ENCODE data around the gene ZFYVE21.

ZFYVE21 gene

DNA sequence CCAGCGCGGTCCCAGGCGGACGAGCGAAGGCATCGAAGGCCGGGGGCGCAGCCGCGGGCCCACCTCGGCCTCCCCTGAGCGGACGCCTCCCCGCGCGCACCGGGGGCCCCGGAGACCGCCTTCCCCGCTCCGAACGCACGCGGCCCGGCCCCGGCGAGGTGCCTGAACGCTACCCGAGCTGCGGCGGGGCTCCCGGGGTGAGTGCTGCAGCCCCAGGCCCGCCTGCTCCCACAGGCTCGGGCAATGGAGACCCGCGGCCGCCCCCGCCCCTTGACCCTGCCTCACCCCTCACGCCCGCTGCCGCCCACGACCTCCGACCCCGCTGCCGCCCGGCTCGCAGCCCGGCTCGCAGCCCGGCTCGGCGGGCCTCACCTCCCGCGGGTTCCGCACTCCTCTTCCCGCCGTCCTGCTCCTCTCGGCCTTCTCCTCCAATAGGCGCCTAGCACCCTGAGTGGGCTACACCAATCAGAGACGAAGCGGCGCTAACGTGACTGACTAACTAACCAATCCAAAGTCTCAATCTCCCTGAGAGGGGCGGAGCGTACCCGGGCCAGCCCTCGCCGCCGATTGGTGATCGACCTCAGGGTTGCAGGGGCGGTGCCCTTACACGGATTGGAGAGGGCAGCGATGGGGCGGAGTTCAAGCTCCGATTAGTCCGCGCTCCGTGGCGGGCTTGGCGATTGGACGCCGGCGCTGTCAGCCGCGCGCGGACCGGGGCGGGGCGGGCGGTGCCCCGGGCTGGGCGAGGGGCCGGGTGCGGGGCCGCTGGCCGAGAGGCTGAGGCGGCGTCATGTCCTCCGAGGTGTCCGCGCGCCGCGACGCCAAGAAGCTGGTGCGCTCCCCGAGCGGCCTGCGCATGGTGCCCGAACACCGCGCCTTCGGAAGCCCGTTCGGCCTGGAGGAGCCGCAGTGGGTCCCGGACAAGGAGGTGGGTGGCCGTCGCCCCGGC is at the start of gene ZFYVE21, which contains the start of gene XRCC3:
Gene ZFYVE21, plus strand, starts transcription at position 759 of the 949 bp plus-strand sequence. Its CDS starts 32 bp downstream, at position 791.
Gene XRCC3, minus strand, starts transcription at position 400 of the 949 bp plus-strand sequence. CDS start 4,364 bp downstream, outside the sequence.
- peak; percentile 98 to 99 for DNase-seq (ENCODE audit: extremely low read depth in 1 of 2, low read depth in 1 of 2)

DNA sequence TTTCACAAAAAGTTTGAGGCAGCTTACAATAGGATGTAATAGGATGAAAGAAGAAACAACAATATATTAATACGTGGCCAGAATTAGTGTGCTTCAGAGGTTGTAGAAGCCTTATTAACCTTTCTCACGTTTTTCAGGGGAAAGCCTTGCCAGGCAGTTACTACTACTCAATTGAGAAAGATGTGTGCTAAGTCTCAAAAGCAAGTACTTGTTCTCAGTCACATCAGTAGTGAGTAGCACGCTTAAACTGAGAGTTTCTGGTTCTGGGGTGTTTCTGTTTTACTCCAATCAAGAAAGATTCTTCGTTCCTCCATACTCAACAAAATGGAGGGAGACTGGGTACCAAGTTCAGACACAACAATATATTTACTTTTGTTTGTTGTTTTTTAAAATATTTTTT is 47.9 kb upstream of the ZFYVE21 start:
- no peak for DNase-seq (ENCODE audit: extremely low read depth in 1 of 2, low read depth in 1 of 2)

DNA sequence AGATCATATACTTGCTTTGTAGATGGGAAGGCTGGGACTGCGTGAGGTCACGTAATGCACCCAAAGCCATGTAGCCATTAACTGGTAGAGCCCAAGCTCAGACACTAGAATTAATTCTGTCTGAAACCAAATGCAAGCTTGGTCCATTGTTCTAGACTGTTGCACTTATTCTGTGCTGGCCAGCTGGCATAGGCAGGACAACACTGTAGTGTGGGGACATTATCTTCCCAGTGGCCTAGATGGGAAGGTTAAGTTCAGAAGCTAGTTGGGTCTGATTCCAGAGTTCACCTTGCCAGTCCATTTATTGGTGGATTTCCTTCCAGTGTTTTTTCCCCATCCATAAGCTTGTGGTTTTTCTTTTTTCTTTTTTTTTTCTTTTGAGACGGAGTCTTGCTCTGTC is 47.5 kb upstream of the ZFYVE21 start:
- DNase-seq (ENCODE audit: extremely low read depth in 1 of 2, low read depth in 1 of 2), result no peak

DNA sequence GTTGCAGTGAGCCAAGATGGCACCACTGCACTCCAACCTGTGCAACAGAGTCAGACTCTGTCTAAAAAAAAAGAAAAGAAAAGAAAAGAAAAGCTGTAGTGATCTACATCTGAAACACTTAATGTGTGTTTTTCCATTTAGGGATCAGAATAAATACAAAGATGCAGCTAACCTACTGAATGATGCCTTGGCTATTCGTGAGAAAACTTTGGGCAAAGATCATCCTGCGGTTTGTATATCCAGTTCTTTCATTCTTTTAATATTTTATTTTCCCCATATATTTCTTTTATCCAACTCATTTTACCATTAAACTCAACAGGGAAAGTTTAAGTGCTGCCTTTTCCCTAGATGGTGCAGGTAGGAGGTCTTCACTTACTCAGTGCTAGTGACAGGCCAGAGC is 46.2 kb upstream of the ZFYVE21 start:
- no peak for DNase-seq (ENCODE audit: extremely low read depth in 1 of 2, low read depth in 1 of 2)

DNA sequence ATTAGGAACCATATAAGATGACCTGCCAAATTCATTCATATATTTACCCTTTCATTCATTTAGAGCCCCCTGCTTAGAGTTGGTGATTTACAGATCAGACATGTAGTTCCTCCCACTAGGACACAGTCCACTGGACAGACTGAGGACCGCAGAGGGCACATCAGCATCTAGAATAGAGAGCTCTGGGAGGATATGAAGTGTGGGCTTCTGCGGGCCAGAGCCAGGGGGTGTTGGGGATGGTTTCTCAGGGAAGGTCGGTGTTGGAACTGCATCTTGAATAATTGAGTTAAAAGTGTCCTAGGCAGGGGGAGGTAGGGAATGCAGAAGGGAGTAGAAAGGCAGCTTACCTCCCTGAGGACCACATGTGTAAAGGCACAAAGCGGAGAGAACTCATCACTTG is 43.7 kb upstream of the ZFYVE21 start:
- DNase-seq (ENCODE audit: extremely low read depth in 1 of 2, low read depth in 1 of 2), result no peak

DNA sequence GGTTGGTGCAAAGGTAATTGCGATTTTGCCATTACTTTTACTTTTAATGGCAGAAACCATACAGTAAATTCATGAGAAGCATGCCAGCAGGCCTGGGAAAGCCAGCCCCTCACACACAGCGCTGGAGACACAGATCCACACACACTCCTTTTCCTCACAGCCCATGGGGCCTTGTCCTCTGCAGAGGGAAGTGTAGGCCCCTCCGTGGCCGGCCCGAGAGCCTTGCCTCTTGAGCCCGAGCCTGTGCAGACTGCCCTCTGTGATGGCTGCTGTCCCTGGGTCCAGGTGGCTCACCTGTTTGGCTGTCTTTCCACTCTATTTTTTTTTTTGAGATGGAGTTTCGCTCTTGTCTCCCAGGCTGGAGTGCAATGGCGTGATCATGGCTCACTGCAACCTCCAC is 39.7 kb upstream of the ZFYVE21 start:
- no peak for DNase-seq (ENCODE audit: extremely low read depth in 1 of 2, low read depth in 1 of 2)

DNA sequence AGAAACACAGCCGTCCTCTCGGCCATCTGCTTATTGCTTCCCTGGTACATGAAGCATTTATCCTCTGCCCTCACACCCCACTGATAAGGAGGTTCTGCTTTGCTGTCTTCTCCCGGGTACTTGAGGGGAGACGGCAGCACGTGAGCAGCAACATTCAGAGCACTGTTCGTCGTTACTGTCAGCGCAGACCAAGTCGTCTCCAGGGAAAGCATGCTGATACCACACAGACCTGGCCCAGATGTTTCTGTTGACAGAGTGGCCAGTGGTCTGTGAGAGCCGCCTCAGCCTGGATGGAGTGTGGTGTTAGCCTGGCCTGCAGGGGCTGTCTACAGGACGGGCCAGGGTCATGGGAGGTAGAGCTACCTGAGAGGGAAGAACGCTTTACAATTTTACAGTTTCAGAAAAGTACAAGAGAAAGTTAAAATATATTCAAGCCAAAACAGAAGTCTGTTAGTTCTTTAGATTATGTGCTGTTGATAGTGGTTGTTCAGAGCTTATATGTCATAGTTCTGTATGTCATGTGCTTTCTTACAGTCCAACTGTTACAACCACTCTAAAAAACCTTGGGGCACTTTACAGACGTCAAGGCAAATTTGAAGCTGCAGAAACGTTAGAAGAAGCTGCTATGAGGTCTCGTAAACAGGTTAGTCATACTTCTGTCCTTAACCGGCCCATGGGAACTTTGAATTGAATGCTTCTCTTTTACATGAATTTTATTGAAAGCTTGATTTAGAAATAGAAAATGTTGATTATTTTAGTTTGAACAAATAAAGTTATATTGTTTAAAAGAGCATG is 38.5 kb upstream of the ZFYVE21 start:
- DNase-seq (ENCODE audit: extremely low read depth in 1 of 2, low read depth in 1 of 2), result no peak

DNA sequence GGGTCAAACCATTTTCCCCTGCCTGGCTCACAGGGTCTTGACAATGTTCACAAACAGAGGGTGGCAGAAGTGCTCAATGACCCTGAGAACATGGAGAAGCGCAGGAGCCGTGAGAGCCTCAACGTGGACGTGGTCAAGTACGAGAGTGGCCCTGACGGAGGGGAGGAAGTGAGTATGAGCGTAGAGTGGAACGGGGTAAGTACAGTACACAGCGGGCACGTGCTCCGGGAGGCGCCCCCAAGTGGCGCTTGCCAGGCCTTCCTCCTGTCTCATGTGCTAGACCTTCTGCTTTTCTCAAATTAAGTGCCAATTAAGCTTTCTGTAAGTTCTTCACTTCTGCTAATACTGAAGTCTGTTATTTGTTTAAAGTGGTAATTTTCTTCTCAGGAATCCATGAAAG is 36.3 kb upstream of the ZFYVE21 start:
- no peak for DNase-seq (ENCODE audit: extremely low read depth in 1 of 2, low read depth in 1 of 2)

DNA sequence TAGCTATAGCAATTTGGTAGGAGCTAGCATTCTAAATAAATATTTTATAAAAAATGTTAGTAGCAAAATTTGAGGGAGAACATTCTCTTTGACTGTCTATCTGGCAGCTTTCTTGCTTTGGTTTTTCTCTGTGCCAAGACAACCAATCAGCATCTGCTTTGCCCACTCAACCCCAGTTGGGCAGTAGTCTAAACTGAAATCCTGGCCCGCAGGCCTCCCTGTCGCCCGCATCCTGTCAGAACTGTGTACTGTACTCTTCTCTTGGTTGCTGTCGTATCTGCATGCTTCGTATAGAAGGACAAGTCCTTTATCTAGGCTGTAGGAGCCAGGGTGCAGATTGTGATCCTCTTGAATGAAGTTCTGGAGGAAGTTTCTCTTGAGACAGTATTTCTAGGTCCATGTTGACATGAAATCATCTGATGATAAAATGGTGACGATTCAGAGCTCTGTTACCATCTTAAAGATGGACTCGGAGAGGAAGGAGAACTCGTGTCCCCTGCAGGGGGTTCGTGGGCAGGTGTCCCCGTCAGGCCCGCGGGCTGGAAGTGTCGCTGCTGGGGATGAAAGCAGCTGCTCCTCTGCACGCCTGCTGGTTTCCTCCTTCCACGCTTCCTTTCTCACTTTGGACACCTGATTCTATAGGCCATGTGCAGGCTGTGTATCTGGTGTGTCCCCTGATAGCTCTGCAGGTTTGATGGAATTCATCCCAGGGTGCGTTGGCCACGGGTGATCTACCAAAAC is 34.9 kb upstream of the ZFYVE21 start:
- no peak for DNase-seq (ENCODE audit: extremely low read depth in 1 of 2, low read depth in 1 of 2)

DNA sequence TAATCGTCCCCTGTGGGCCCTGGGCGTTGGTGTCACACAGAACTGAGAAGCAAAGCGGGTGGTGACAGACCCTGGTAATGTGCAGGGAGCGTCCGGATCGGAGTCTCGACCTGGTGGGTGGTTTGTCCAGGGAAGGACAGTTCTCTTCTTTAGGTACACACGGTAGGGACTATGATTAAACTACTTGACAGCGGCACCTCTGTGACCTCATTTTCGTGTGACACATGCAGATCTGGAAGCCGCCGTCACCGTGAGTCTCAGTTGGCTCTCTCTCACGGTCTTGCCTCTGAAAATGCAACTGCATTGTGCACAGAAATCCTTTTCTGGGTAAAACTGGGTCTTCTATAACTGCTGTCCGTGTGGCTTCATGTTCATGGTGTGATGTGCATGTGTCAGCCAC is 32.5 kb upstream of the ZFYVE21 start:
- DNase-seq (ENCODE audit: extremely low read depth in 1 of 2, low read depth in 1 of 2), result no peak

DNA sequence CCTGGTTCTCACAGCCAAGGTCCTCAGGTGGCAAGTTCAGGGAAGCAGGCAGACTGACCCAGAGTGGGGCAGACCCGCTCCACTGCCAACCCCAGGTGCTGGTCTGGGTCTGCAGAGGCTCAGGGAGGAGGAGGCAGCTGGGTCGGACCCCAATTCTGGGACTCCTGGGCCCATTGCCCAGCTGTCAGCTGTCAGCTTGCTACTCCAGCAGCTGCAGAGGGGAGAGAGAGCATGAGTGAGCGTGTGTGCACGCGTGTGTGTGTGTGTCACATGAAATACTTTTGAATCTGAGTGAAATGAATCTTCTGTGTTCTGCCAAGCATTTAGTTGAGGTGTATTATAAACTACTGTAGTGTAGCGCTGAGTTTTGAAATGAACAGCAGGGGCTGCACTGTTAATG is 31.1 kb upstream of the ZFYVE21 start:
- no peak for DNase-seq (ENCODE audit: extremely low read depth in 1 of 2, low read depth in 1 of 2)

DNA sequence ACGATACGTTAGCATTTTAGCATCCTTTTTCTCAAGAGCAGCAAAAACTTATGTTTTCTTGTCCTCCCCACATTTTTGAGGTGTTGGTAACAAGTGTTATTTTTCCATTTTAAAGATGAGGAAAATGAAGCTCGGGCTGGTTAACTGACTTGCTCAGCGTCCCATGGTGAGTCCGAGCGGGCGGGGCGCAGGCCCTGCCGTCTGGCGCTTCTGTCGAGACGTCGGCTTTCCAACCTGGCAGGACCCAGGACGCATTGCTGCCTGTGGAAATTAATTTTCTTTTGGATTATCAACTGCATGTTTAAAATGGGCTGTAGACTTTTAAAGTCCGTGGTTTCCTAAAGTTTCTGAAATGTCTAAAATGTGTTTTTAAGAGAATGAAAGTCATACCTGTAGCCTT is 30.7 kb upstream of the ZFYVE21 start:
- no peak for DNase-seq (ENCODE audit: extremely low read depth in 1 of 2, low read depth in 1 of 2)

DNA sequence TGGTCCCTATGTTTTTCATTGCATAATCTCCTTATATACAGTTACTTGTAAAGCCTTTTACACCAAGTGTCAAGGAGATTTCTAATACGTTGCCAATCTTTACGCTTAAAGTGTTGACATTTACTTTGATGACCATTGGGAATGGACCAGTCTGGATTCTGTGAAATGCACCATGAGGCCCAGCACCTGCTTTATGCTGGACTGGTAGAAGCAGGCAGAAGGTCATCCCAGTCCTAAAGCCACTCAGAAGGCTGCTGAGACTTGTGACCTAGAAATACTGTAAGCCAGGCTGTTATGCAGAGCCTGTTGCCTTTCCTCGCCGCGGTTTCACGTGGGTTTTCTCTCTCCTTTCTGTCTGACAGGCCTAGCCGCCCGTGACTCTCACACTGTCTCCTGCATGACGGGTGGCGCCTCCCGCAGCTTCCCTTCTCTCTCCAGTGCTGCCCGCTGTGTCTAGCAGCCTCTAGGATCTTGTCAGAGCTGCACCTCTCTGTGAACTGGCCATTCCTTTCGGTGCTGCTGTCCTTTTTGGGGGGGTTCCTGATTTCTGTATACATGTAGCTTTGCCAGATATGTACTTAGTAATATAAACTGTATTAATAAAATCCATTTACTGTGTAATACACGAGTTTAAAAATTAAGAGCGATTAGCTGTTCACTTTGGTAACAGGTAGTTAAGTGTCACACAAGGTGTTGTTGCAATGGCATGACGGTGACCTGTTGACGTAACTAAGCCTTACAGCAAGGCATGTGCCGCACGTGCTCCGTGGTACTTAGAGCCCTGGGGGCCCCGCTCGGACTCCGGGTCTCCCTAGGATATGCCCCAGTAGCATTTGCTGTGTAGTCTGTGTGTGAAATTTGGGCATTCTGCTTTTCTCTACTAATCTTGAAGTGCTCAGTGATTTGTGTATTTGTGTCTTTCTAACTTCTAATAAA is 30.1 kb upstream of the ZFYVE21 start:
- DNase-seq (ENCODE audit: extremely low read depth in 1 of 2, low read depth in 1 of 2), result no peak

DNA sequence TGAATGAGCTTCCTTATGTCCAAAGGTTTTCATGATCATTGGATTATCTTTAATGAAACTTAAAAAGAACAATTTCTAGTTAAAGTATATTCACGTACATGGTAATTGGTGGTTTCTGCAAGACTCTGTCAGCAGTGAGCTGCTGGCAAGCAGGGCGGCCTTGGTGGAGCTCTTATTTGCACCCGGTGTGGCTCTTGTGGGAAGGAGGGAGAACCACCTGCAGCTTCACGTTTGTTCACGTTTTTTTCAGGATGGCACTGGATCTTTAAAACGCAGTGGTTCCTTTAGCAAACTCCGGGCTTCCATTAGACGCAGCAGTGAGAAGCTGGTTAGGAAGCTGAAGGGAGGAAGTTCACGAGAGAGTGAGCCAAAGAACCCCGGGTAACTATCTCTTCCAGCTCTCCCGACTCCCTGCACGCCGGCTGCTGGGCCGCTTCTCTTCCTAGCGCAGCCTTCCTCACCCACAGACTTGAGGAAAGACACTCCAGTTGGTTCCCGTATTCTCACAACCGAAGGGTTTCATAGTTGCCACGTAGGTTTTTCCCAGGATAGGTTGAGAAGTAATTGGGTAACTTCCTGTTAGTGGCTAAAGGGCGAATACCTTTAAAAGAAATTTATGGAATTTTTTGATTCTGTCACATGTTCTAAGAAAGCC is 28.7 kb upstream of the ZFYVE21 start:
- no peak for DNase-seq (ENCODE audit: extremely low read depth in 1 of 2, low read depth in 1 of 2)

DNA sequence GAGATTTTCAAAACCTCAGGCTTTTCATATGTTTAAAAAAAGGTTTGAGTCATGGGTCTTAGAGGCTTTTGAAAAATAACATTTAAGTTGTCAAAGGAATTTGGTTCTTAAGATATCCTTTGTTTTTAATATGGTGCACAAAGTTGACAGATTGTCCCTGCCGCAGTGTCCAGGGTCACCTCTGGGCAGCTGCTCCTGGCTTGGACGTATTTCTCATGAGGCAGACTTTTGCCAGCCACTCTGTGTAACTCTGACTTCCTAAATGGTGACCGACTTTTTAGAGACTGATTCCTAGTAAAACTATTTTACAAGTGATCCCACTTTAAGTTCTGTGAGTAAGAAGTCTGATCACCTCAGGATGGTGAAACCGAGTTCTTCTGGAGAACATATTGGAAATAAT is 27.9 kb upstream of the ZFYVE21 start:
- DNase-seq (ENCODE audit: extremely low read depth in 1 of 2, low read depth in 1 of 2), result no peak

DNA sequence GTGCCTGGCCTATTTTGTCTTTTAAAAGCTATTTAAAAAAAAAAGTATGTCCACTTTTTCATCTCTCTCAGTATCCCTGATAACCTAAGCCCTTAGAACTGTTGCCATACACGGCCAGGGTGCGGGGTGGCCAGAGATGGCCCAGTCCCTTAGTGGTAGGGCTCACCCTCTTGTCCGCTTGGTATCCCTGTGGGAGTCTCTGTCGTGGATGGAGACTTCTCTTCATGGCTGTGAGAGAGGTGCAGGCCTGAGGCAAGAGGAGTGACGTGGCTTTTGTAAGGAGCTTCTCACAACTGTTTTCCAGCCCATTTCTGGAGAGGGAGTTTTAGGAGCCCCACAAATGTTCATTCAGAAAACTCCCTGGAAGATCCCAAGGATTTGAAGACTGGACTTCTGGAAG is 27.2 kb upstream of the ZFYVE21 start:
- DNase-seq (ENCODE audit: extremely low read depth in 1 of 2, low read depth in 1 of 2), result no peak

DNA sequence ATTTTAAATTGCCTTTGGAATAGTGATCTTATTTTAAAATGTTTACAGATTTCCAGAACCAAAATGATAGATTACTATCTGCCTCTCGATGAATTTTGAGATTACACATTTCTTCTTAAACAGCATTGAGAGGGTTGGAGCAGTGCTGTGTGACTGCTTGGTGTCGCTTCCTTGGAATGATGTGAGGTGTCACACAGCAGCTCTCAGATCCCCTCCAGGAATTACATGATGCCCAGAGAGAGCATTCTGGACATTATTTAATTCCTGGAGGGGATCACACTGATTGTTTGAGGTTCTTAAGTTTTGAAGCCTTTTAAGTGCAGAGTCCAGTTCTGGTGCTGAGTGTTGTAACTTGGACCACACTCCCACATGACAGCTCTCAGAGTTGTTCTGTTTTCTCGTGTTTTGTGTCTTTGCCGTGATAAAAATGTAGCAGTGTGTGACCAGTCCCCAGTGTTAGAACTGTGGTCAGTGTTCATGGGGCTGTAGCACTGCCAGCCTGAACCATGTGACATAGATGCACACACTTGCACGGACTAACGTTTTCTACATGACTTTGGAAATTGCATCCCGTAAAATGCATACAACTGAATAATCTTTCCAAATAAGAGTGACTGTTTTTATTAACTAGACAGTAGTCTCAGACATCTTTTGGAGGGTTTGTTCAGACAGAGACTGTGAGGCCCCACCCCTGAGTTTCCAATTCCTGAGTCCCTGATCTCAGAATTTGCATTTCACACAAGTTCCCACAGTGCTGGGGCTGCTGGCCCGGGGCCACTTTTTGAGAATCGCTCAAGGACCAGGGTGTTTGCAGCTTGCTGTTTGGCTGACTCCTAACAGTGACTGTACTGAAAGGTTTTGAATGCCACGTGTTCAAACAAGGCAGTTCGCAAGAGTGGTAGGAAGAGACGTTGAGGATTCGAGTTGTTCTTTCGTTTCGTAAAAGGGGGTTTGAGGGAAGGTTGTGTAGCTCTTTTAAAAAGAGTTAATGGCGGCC is 26.4 kb upstream of the ZFYVE21 start:
- no peak for DNase-seq (ENCODE audit: extremely low read depth in 1 of 2, low read depth in 1 of 2)

DNA sequence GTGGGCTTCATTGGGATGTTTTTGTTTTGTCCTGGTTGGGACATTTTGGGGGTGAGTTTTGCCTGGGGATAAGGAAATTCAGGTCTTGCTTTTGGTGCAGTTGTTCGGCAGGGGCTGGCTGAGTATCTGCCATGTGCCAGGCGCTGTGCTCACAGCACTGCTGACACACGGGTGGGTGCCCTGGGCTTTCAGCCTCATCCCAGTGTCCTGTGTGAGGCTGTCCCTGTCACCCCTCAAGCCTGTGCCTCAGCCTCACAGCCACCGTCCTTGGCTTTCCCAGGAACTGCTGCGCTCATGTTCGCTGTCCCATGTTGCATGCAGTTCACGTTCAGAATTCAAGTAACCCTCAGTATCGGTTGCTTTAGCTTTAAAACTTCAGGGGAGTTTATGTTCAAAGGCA is 25.3 kb upstream of the ZFYVE21 start:
- no peak for DNase-seq (ENCODE audit: extremely low read depth in 1 of 2, low read depth in 1 of 2)

All from activated CD8-positive, alpha-beta memory T cell treated with anti-CD3 and anti-CD28 coated beads for 1 hour (primary cell).